Upper lobe of left lung (tissue), 6 donors: ENCODE data around the gene LRP1. TPM values are rescaled to one million over a fixed set of nuclear protein-coding genes. Genes with fewer than 3 reads are reported as not detected.

ENCODE experiments used
- ATAC-seq, 2 donors: fragments of 200-7000 bp; cut with Tn5 transposase; one replicate each; pipeline ENCODE4 v1.9.1; 2022; ENCODE audit warnings: mild to moderate bottlenecking in 2 of 2, moderate library complexity in 2 of 2; ENCODE audit not compliant: low FRiP score in 2 of 2
- DNase-seq, 2 donors: peaks; one replicate each; pipeline ENCODE4 v3.0.0-alpha.2; 2019 to 2020
- H3K27ac ChIP-seq, 4 donors: fragments of 200-600 bp; sonication (generic); one replicate each; pipeline ENCODE4 v1.5.1; 2016 to 2019
- H3K27me3 ChIP-seq, 4 donors: fragments of 200-600 bp; sonication (generic); one replicate each; pipeline ENCODE4 v1.5.1; 2017 to 2019
- H3K36me3 ChIP-seq, 4 donors: fragments of 200-600 bp; sonication (generic); one replicate each; pipeline ENCODE4 v1.5.1; 2016 to 2019
- H3K4me1 ChIP-seq, 4 donors: fragments of 200-600 bp; sonication (generic); one replicate each; pipeline ENCODE4 v1.5.1; 2018 to 2019
- H3K4me3 ChIP-seq, 4 donors: fragments of 200-600 bp; sonication (generic); one replicate each; pipeline ENCODE4 v1.5.1; 2017 to 2019; ENCODE audit warnings: mild to moderate bottlenecking in 2 of 4, moderate library complexity in 1 of 4
- H3K9me3 ChIP-seq, 4 donors: fragments of 200-600 bp; sonication (generic); one replicate each; pipeline ENCODE4 v1.5.1; 2018 to 2019
- CTCF ChIP-seq, 6 experiments: fragments of 450-650 bp in 4 of 6; fragments of 200-600 bp in 2 of 6; sonication (generic) in 2 of 6; IDR thresholded peaks; one replicate each; pipeline ENCODE4 v1.5.1; 2016 to 2019; ENCODE audit warnings: antibody characterized with exemption in 6 of 6
- EP300 ChIP-seq, 4 donors: sonication (generic); formaldehyde crosslinking; IDR thresholded peaks; one replicate each; pipeline ENCODE4 v1.5.1; 2017; ENCODE audit warnings: antibody characterized with exemption in 4 of 4, control low read depth in 2 of 4
- POLR2A ChIP-seq, 4 donors: fragments of 450-650 bp; IDR thresholded peaks; one replicate each; pipeline ENCODE4 v1.5.1; 2016 to 2017; ENCODE audit warnings: antibody characterized with exemption in 4 of 4, mild to moderate bottlenecking in 2 of 4
- POLR2AphosphoS5 ChIP-seq, 2 donors: sonication (generic); formaldehyde crosslinking; IDR thresholded peaks; one replicate each; pipeline ENCODE4 v1.5.1; 2017; ENCODE audit warnings: antibody characterized with exemption in 2 of 2
- WGBS, 2 donors: methylation state at CpG; one replicate each; pipeline ENCODE4 v1.1.5; 2017 to 2018; 5-methylcytosine and 5-hydroxymethylcytosine counted together
- total RNA-seq, 6 donors: library from RNA; depleted of rRNA in 4 of 6; stranded (reverse); fragments of >200 nt in 4 of 6; gene quantifications; one replicate each; pipeline versions ENCODE4 v1.1.0 to v1.2.1, GENCODE V29; 2016 to 2021
- donor health status: DM: no; HTN: no; CAD: no; lungs with moderate emphysema.
- donor health status: DM: no; HTN: yes; CAD: no; lungs with severe emphysema.

LRP1 gene
- total RNA-seq, 6 donors from 2014 or later, result 137 to 504 (median 308) TPM

DNA sequence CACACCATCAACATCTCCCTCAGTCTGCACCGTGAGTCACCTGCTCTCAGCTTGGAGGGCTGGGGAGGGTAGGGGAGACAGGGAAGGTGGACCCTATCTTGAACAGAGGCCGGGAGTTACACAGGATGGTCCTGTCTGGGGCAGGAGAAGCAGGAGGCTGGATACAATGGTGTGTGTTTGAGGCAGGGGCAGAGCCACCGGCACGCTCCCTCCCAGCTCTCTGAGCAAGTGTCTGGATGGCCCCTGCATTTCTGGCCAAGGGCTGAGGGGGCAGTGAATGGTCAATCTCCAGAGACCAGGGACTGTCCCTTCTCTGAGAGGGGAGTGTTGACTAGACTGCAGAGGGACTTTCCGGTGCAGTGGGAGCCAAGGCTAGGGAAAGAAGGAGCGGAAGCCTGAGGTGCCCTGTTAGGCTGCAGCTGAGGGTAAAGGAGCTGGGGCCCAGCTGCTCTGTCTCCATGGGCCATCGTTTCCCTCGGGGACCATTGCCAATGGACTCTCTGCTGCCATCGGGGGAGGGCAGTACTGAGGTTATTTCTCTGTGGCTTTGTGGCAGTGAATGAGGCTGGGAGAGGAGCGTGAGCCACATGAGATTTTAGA, 17.3 kb downstream of the LRP1 start:
- no peak for DNase-seq
- no peaks in the 10 kb centered on the region for H3K27me3 ChIP-seq
- H3K36me3 ChIP-seq, result peaks cover 4 to 58% (median 30%) of the 10 kb centered on the region in 4 donors

DNA sequence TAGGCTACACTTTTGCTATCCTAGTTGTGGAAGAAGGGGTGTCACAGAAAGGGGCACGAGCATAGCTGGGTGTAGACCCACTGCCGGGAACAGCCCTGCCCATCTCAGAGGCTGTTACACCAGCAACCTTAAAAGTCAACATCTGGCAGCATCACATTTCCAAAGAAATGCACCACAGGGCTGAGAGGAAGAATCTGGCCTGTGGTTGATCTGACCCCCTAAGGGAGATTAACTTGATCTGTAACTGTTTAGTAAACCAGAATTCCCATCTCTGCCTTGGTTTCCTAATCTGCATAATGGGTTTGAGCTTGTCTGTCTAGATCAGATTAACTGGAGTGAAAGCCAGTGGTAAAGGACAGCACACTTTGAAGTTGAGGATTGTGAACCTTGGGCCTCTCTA, 17.8 kb downstream of the LRP1 start:
- DNase-seq (no peak), ATAC-seq (no peak)
- TF ChIP-seq CTCF (IDR thresholded peaks at IDR 0.05) (no peak), POLR2A (IDR thresholded peaks at IDR 0.05) (no peak), POLR2AphosphoS5 (IDR thresholded peaks at IDR 0.05) (no peak), EP300 (IDR thresholded peaks at IDR 0.05) (no peak)
- Histone ChIP-seq H3K36me3 (peaks cover 4 to 55% (median 30%) of the 10 kb centered on the region in 4 donors), H3K9me3 (no peaks in the 10 kb centered on the region), H3K4me1 (peaks cover 43 to 59% (median 54%) of the 10 kb centered on the region in 4 donors), H3K27me3 (no peaks in the 10 kb centered on the region), H3K27ac (peak overlapping the region; percentile 40 to 82 (median 63)), H3K4me3 (no peak overlapping the region)
- WGBS, 2 donors, result 61 to 76% methylated on average over 2 of the region's 2 CpGs

More for the DNA sequence above, 17.3 kb downstream of the LRP1 start:
- peak overlapping the region in 3 of 4 donors; percentile 52 to 82 (median 74) for H3K27ac ChIP-seq
- H3K9me3 ChIP-seq, result no peaks in the 10 kb centered on the region
- ATAC-seq, result no peak
- peaks cover 37 to 55% (median 51%) of the 10 kb centered on the region in 4 donors for H3K4me1 ChIP-seq
- H3K4me3 ChIP-seq, result no peak overlapping the region
- TF ChIP-seq EP300 (IDR thresholded peaks at IDR 0.05) (no peak), CTCF (IDR thresholded peaks at IDR 0.05) (no peak), POLR2A (IDR thresholded peaks at IDR 0.05) (no peak), POLR2AphosphoS5 (IDR thresholded peaks at IDR 0.05) (no peak)
- 81 to 82% methylated on average over 8 to 10 of the region's 10 CpGs for WGBS, 2 donors

- no peak for TF ChIP-seq POLR2AphosphoS5 (IDR thresholded peaks at IDR 0.05)
- no peak for TF ChIP-seq POLR2A (IDR thresholded peaks at IDR 0.05)
- TF ChIP-seq CTCF (IDR thresholded peaks at IDR 0.05), result no peak
- no peak for TF ChIP-seq EP300 (IDR thresholded peaks at IDR 0.05)
- peaks cover 54 to 70% (median 65%) of the 10 kb centered on the region in 4 donors for H3K4me1 ChIP-seq
- no peak within 1 kb of the TSS for H3K4me3 ChIP-seq
- H3K27ac ChIP-seq, result peak within 1 kb of the TSS; percentile 40 to 83 (median 78)
- no peaks in the 10 kb centered on the region for H3K27me3 ChIP-seq
- no peaks in the 10 kb centered on the region for H3K9me3 ChIP-seq
- 58 to 60% methylated on average over 8 of the region's 8 CpGs for WGBS, 2 donors
- DNase-seq, result no peak
- peaks cover 4 to 43% (median 21%) of the 10 kb centered on the region in 4 donors for H3K36me3 ChIP-seq
- peak in 1 of 2 donors; percentile 7 for ATAC-seq
Observed at GRCh38 chr12:57146961-57147944, 19.0 kb downstream of the LRP1 start, which contains the start of gene LRP1-AS. Gene LRP1-AS, minus strand, starts transcription at chr12:57147619.

DNA sequence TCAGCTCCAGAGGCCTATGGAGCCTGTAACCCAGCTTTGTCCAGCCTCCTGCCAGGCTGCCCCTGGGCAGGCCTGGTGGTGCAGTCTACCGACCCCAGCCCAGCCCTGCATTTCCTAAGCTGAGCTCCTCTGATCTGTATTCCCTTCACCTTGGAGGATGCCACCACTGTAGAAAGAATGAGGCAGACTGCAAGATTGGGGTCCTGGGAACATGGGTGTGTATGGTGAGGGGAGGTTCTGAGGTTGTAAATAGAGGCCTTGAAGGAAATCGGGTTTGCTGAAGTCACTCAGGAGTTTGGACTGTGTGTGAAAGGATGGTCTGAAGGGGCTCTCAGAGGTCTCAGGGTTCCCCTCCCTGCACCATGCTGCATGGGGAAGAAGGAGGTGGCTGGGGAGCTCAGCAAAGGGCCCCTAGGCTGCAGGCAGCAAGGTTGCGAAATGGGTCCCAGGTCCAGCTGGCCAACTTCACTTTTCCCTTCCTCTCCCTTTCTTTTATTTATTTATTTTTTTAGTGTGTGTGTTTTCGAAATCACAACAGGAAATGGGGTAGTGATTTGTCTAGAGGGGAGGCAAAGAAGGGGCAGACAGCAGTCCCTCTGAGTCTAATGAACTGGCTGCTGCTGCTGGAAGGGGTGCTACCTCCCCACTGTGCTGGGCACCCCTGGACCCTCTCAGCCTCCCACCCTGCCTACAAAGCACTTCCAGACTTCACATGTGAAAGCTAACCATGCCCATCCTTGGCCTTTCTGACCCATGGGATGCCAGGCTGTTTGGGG, 20.4 kb downstream of the LRP1 start:
- Histone ChIP-seq H3K27ac (peak overlapping the region; percentile 80 to 83 (median 82)), H3K4me3 (no peak overlapping the region), H3K9me3 (no peaks in the 10 kb centered on the region), H3K36me3 (peaks cover 4 to 30% (median 15%) of the 10 kb centered on the region in 4 donors), H3K27me3 (no peaks in the 10 kb centered on the region), H3K4me1 (peaks cover 65 to 79% (median 73%) of the 10 kb centered on the region in 4 donors)
- peak in 1 of 2 donors; percentile 74 for DNase-seq
- peak in 1 of 2 donors; percentile 73 for ATAC-seq
- TF ChIP-seq POLR2A (IDR thresholded peaks at IDR 0.05) (no peak), POLR2AphosphoS5 (IDR thresholded peaks at IDR 0.05) (peak in 1 of 2 donors; percentile 32)
- 45 to 50% methylated on average over 3 to 4 of the region's 4 CpGs for WGBS, 2 donors
